Cortex of kidney (tissue), 1 donor: ENCODE results near the gene C1QTNF9B.
A peak's percentile ranks its signal among the peaks of the same experiment; 100 is the strongest.
"Not testable (repeated sequence)": the region's sequence is repeated elsewhere in the genome, so short reads cannot be mapped to it uniquely, and the experiment has no call there.

Experiments
- DNase-seq: peaks from one replicate; lab custom pipeline; 2025; lab: John Stamatoyannopoulos, UW

C1QTNF9B gene

GRCh38 chr13:23893791-23894190 lies 3.5 kb downstream of the C1QTNF9B start:
- not testable (repeated sequence) for DNase-seq

DNA sequence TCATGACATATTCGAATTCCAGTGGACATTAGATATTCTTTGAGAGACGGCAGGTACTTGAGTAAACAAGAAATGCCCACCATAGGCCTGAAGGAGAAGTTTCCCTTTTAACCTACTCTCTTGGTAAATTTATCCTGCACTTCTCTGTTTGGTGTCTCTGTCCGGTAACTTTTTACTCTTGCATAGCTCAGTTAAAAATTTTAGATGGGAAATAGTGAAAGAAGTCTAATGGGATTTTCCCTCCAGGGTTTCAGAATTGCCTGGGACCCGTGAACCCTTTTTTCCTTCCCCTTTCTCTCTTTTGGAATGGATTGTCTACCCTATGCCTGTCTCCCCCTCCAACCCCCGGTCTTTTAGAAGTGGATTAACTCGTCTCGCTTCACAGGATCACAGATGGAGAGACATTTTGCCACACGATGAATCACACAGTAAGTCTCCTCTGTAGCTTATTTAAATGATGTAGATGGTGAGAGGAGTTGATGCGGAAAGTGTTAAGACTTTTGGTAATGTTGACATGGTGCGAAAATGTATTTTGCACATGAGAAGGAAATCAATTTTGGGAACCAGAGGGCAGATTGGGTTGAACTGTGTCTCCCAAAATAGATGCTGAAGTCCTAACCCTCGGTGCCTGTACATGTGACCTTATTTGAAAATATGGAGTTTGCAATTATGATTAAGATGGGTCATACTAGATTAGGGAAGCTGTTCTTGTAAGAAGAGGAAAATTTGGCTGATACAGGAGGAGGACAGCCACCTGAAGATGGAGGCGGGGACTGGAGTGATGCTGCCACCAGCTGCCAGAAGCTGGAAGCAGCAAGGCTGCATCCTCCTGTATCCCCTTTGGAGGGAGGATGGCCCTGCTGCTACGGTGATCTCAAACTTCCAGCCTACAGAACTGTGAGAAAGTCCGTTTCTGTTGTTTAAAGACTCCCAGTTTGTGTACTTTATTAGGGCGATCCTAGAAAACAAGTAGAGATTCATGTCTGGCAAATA lies 7.4 kb downstream of the C1QTNF9B start:
- no peak for DNase-seq

DNA sequence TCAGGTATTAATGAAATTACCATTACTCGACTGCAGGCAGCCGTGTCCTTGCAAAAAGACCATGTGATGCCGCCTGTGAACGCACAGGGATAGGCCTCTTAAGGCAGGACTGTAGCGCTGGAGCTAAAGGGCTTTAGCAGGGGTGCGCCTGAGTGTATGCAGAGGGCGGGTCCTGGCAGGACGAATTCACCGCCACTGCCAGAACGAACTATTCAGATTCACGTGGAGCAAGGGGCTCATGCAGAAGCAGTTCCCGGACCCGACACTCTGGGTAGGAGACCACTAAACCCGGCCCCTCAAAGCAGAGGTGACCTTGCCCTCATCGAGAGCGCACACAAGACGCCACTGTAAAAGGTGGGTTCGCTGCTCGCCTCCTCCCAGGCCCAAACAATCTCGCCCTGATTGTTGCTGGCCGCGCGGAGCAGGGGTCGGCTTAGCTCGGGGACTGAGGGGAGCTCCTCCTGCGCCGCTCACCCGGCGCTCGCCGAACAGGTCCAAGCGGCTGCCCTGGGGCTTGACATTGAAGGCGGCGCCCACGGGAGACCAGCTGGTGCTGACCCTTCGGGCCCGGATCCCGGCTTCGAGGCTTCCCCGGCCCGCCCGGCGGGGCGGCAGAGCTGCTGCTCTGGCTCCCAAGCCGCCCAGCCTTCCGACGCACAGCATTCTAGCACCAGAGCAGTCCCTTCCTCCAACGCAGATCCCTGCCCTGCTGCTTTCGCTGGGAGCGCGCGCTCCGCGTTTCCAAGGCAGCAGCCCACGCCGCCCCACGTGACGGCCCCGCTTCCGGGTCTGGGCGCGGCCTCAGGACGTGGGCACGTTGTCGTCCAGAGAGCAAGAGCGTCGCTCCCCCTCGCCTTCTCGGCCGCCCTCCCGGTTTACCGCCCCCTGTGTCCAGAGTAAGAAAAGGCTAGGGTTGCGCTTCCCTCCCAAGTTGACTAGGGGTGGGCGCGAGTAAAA lies 8.4 kb downstream of the C1QTNF9B start, which contains the start of gene MIPEP:
MIPEP (minus strand) TSS at position 743 of the 957 bp plus-strand sequence; CDS start at position 663, 80 bp downstream.
- peak; percentile 76 for DNase-seq

DNA sequence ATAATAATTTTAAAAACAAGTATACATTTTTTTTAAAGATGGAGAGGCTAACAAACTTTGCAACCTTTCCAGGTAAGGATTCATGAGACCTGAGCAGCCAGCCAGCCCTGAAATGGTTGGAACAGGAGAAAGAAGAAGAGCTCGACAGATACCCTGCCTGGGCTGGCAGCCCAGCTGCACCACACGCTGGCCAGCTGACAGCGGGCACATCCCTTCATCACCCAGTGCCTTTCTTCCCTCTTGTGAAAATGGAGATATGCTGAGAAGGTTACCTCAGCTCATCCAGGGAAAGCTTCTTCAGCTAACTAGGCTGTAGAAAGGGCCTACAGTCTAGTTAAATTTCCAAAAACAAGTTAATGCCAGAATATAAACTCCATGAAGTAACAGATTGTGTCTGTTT lies 12.9 kb downstream of the C1QTNF9B start:
- not testable (repeated sequence) for DNase-seq

GRCh38 chr13:23883255-23883654 lies 14.0 kb downstream of the C1QTNF9B start:
- DNase-seq: no peak

- DNase-seq: not testable (repeated sequence)
Measured at GRCh38 chr13:23881402-23881800, 15.9 kb downstream of the C1QTNF9B start.

GRCh38 chr13:23880493-23881401 lies 16.6 kb downstream of the C1QTNF9B start:
- DNase-seq: not testable (repeated sequence)

DNA sequence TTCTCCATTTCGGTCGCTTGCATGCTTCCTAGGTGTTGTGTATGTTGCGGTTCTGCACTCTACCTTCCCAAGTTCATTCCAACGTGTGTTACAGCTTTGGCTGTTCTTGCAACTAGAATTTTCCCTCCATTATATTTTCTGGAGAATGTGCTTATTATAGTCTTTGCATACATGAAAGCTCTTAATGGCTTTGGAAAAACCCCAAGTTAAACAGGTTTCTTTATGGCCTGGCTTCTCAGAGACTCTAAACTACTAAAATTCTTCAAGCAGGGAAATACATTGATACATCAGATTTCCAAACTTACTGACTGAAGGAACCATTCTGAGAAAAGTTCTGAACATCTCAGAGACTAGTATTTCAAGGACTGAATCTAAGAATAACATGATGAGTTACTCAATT lies 20.0 kb downstream of the C1QTNF9B start:
- DNase-seq: no peak

DNA sequence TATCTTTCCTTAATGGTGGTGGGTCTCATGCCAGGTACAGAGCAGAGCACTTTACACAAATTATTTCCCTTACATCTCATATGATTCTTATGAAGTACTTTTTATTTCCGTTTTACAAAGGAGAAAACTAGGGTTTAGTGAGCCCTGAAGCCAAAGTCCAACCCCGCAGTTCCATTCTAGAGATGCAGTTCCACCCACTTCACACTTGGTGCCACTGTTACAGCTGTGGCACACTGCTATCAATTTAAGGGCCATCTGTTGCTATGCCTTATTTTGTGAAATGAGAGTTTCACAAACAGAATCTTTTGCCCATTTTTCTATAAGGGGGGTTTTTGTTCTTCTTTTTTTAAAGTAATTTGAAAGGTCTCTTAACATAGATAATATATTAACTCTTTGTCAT lies 21.0 kb downstream of the C1QTNF9B start:
- no peak for DNase-seq

DNA sequence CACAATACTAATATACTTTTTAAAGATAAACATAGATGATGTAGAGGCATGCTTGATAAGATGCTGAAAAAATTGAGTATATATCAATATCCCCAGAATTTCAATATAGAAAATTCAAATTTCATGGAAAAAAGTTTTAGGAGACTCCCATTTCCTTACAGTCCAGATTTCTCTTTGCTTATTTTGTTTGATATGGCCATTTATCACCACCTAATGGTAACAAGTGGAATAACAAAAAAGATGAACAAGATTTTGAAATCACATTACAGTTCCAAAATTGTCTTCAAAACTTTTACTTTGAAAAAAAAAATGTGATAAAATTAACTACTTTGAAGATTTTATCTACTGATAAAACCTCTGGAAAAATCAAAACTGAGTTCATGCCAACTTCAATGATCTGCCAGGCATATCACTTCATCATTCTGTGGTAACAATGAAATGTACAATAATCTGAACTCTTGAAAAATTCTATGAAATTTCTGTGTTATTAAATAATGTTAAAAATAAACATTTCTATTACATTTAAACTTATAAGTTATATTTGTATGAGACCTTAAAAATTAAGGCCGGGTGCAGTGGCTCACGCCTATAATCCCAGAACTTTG lies 25.6 kb downstream of the C1QTNF9B start:
- no peak for DNase-seq

DNA sequence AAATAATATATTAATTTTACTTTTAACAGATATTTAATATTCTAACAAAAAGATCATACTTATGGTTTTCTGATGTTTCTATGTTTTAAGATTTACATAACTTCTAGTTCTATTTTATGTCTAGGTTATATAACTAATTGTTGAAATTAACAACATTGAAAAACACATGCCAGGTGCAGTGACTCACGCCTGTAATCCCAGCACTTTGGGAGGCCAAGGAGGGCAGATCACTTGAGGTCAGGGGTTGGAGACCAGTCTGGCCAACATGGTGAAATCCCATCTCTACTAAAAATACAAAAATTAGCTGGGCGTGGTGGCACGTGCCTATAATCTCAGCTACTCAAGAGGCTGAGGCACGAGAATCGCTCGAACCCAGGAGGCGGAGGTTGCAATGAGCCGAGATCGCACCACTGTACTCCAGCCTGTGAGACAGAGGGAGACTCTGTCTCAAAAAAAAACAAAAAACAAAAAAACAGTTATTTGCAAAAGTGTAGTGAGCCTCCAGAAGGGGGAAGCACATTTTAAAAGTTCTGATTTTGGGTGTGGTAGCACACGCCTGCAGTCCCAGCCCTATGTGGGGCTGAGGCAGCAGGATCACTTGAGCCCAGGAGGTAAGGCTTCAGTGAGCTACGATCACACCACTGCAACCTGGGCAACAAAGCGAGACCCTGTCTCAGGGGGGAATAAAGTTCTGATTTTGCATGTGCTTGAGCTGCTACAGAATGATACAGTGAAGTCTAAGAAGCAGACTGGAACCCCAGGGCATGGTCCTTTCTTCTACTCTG lies 26.8 kb downstream of the C1QTNF9B start:
- no peak for DNase-seq

GRCh38 chr13:23868521-23868920 lies 28.8 kb downstream of the C1QTNF9B start:
- no peak for DNase-seq

DNA sequence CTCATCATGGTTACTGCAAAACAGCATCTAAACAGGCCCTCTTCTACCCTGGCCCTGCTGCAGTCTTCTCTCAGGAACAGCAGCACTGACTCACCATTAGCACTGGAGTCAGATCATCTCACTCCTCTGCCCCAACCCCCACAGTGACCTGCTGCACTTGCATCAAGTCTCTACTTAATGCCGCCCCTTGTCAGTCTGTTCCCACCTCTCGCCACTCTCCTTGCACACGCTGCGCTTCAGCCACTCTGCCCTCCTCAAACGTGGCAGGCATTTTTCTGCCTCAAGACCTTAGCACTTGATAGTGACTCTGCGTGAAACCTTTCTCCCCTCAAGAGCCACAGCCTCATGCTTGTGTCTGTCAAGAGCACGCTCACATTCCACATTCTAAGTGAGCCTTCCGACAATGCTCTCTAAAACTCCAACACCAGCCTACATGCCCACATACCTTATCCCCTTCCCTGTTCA lies 30.2 kb downstream of the C1QTNF9B start:
- DNase-seq: no peak

DNA sequence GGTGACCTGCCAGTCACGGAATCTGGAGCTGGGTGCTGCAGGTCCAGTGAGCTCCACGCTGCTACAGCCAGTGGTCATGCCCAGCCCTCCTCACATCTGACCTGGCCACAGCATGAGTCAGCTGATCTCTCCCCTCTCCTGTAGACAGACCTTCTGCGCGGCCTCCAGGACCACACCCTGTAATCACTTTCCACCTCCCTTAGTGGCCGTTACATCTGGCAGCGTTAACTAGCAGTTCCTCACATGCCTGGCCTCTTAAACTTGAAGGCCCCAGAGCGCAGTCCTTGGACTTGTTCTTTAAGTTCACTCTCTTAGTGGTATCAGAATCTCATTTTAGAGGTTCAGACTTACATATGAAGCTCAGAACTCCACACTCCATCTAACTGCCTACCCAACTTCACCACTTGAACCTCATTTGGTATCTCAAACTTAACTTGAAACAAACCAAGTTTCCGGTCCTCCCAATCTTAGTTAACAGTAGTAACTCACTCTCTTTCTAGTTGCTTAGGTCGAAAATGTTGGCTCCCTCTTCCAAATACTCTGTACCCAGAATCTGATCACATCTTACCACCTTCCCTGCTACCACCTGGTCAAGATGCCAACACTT lies 30.8 kb downstream of the C1QTNF9B start:
- DNase-seq: no peak

DNA sequence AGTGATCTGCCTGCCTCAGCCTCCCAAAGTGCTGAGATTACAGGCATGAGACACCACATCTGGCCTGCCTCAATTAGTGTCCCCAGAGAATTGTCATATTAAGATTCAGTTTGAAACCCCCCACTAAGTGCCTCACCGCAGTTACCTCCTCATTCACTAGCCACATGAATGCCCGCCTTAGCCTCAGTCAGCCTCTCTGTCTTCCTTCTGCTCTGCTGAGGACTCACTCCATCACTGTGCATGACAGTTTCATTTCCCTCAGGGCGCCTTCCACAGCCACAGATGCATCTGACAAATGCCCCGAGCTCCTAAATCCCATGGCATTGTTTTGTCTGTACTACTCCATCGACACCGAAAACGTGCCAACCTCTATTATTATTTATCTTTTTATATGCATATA lies 31.4 kb downstream of the C1QTNF9B start:
- DNase-seq: no peak

GRCh38 chr13:23865026-23865425 lies 32.3 kb downstream of the C1QTNF9B start:
- DNase-seq: no peak

DNA sequence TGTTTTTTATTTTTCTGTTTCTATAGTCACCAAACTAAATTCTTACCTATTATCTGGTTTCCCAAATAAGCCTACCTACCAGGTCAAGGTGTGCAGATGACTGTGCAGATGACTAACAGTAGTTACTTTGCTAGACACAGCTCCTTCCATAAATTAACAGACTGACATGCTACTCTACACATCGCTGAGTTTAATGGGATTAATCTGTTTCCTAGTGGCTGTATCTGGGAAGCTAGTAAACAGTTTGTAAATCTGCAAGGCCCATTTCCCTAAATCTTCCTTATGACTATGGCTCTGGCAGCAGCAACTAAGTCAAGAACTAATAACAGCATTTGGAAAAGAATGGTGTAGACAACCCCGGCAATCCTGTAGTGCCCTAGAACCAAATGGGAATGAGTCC lies 36.0 kb downstream of the C1QTNF9B start:
- DNase-seq: no peak

GRCh38 chr13:23859904-23860303 lies 37.4 kb downstream of the C1QTNF9B start:
- DNase-seq: no peak

DNA sequence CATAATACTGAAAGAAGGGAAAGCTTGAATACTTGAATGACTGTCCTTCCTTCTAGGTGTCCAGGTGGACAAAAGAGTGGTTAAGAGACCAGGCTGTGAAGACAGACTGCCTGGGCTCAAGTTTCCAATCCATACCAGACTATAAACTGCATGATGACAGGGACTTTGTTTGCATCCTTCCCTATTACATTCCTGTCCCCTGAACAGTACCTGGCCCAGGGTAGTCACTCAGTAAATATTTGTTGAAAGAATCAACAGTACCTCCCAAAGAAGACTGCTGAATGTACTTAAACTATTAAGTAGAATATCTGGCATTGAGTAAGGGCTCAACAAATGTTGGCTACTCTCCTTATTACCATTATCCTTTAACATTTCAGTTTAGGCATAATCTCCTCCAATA lies 37.8 kb downstream of the C1QTNF9B start:
- no peak for DNase-seq
